Central memory CD8-positive, alpha-beta T cell (primary cell): Measurements from ENCODE around the gene CDAN1.

Experiments used
- ATAC-seq: fragments of 150-1000 bp; cut with Tn5 transposase; replicated peaks from 2 replicates; pipeline ENCODE4 v1.10.0; 2022; ENCODE audit warnings: mild to moderate bottlenecking, moderate FRiP score, moderate number of reproducible peaks; ENCODE audit not compliant: poor library complexity, severe bottlenecking; ENCODE audit errors: extremely low read depth
- DNase-seq, 2 donors: peaks; one replicate each; pipeline ENCODE4 v3.0.0; 2021; ENCODE audit warnings: low spot score in 2 of 2
- H3K27ac Mint-ChIP-seq: one replicate; pipeline ENCODE4 v1.8.0; 2022; ENCODE audit warnings: low read depth, mild to moderate bottlenecking, moderate library complexity, mixed read lengths
- H3K27me3 Mint-ChIP-seq: one replicate; pipeline ENCODE4 v1.8.0; 2022; ENCODE audit warnings: mixed read lengths
- H3K36me3 Mint-ChIP-seq: one replicate; pipeline ENCODE4 v1.8.0; 2022; ENCODE audit warnings: mild to moderate bottlenecking, moderate library complexity, mixed read lengths; ENCODE audit not compliant: insufficient read depth
- H3K4me1 Mint-ChIP-seq: one replicate; pipeline ENCODE4 v1.8.0; 2022; ENCODE audit warnings: mixed read lengths
- H3K4me3 Mint-ChIP-seq: one replicate; pipeline ENCODE4 v1.8.0; 2022; ENCODE audit warnings: mild to moderate bottlenecking, moderate library complexity, mixed read lengths
- H3K9me3 Mint-ChIP-seq: one replicate; pipeline ENCODE4 v1.8.0; 2022; ENCODE audit warnings: mixed read lengths

The CDAN1 gene

GRCh38 chr15:42749266-42749665, 12.3 kb upstream of the CDAN1 start:
- Mint-ChIP-seq H3K4me3 (no peak overlapping the region), H3K27me3 (no peaks in the 10 kb centered on the region), H3K36me3 (peaks cover 19% of the 10 kb centered on the region), H3K4me1 (peaks cover 5% of the 10 kb centered on the region), H3K27ac (no peak overlapping the region), H3K9me3 (peaks cover 6% of the 10 kb centered on the region)
- no peak for DNase-seq
- no peak for ATAC-seq

GRCh38 chr15:42744195-42744594, 7.3 kb upstream of the CDAN1 start:
- Mint-ChIP-seq H3K4me1 (no peaks in the 10 kb centered on the region), H3K9me3 (no peaks in the 10 kb centered on the region), H3K4me3 (no peak overlapping the region), H3K27me3 (no peaks in the 10 kb centered on the region), H3K36me3 (peaks cover 12% of the 10 kb centered on the region), H3K27ac (no peak overlapping the region)
- DNase-seq = no peak
- ATAC-seq = no peak

DNA sequence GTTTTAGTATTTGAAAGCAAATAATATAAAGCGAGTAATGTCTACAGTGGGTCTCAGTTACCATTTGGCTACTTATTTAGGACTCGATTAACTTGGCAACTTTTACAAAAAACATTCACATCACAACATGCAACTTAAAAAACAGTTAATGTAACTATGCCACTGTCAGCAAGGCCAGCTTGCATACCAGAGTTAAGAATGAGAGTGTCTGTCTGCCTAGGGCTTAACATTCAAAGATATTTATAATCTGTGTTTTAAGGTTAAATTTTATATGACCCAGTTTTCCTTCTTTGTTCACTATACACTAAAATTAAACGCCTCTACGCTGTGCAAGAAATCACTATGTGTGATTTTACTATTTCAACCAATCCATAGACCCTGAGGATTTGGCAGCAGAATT, 5.2 kb upstream of the CDAN1 start:
- no peak overlapping the region for H3K27ac Mint-ChIP-seq
- DNase-seq (no peak), ATAC-seq (no peak)
- H3K36me3 Mint-ChIP-seq = peaks cover 11% of the 10 kb centered on the region
- no peaks in the 10 kb centered on the region for H3K9me3 Mint-ChIP-seq
- no peaks in the 10 kb centered on the region for H3K27me3 Mint-ChIP-seq
- no peak overlapping the region for H3K4me3 Mint-ChIP-seq
- no peaks in the 10 kb centered on the region for H3K4me1 Mint-ChIP-seq

DNA sequence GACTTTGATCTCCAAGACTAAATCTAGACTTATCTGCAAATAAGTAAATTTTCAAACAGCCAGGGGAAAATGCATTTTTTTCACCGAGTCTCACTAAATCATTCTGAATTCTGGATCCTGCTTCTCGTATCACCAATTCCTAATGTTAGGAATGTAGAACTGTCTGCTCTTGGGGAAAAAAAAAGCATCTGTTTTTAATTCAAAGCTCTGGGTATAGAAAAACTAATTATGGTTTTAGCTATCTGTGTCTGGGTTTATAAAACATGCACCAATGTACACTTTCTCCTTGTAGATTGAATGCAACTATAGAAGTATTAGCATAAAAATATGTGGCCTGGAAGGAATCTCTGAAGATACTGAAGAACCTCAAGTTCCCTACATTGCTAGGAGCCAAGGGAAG, 4.8 kb upstream of the CDAN1 start:
- Mint-ChIP-seq H3K4me3 (no peak overlapping the region), H3K27me3 (no peaks in the 10 kb centered on the region), H3K27ac (no peak overlapping the region), H3K36me3 (peaks cover 8% of the 10 kb centered on the region), H3K9me3 (no peaks in the 10 kb centered on the region), H3K4me1 (no peaks in the 10 kb centered on the region)
- DNase-seq = no peak
- ATAC-seq = no peak

DNA sequence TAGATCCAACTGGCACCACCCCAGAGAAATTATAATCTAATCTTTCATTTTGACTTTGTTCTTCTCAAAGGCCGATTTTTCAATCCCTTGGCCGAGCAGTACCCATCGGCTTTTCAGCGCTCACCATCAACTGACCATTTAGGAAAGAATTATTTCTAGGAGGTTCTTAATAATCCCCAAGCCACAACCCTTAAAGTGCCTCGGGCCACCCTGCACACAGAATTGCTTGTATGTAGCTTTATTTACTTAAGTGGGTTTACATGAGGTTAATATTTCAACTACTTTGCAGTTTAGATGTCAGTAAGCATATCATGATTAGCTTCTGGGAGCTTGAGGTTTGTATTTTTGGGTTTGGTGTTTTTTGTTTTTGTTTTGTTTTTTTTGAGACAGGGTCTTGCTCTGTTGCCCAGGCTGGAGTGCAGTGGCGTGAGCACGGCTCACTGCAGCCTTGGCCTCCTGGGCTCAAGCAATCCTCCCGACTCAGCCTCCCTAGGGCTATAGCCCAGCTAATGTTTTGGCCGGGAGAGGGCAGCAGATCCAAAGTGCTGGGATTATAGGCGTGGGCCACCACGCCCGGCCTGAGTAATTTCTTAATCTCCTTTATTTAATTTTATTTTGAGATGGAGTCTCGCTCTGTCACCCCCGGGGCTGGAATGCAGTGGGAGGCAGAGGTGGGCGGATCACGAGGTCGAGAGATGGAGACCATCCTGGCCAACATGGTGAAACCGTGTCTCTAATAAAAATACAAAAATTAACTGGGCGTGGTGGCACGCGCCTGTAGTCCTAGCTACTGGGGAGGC, 801 bp upstream of the CDAN1 start:
- H3K36me3 Mint-ChIP-seq = peaks cover 9% of the 10 kb centered on the region
- DNase-seq (no peak), ATAC-seq (no peak)
- H3K4me3 Mint-ChIP-seq = peak overlapping the region; percentile 77
- peak overlapping the region; percentile 87 for H3K27ac Mint-ChIP-seq
- H3K4me1 Mint-ChIP-seq = peaks cover 17% of the 10 kb centered on the region
- H3K27me3 Mint-ChIP-seq = no peaks in the 10 kb centered on the region
- H3K9me3 Mint-ChIP-seq = no peaks in the 10 kb centered on the region

DNA sequence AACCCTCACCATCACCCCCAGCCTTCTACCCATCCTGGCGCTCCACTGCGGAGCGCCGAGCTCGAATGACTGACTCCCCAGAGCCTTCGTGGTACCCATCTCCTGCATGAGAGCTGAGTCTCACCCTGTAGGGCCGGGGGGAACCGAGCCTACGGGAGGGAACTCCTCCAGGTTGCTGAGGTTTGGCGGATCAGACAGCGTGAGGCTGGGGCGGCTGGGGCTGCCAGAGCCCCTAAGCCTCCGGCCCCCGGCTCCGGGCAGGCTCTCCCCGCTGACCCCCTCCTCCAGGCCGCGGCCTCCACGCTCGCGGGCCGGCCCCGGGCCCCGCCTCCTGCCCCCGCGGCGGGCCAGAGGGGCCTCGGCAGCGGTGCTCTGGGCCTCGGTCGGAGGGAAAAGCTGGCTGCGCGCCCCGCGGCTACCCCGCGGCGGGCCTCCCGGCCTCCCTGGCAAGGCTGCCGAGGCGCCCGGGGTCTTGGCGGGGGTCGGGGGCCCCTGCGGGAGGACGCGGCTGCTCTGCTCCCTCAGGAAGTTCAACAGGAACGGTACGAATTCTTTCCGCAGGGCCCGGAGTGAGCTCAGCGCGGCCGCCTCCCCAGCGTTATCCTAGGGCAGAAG, 643 bp downstream of the CDAN1 start:
- H3K4me1 Mint-ChIP-seq = peaks cover 17% of the 10 kb centered on the region
- H3K27me3 Mint-ChIP-seq = no peaks in the 10 kb centered on the region
- no peak for DNase-seq
- H3K27ac Mint-ChIP-seq = peak overlapping the region; percentile 25
- peak overlapping the region; percentile 77 for H3K4me3 Mint-ChIP-seq
- peaks cover 17% of the 10 kb centered on the region for H3K36me3 Mint-ChIP-seq
- ATAC-seq = peak; percentile 5
- H3K9me3 Mint-ChIP-seq = no peaks in the 10 kb centered on the region

- no peak for ATAC-seq
- H3K27ac Mint-ChIP-seq = peak overlapping the region; percentile 25
Measured at GRCh38 chr15:42735382-42736165, 1.4 kb downstream of the CDAN1 start.

DNA sequence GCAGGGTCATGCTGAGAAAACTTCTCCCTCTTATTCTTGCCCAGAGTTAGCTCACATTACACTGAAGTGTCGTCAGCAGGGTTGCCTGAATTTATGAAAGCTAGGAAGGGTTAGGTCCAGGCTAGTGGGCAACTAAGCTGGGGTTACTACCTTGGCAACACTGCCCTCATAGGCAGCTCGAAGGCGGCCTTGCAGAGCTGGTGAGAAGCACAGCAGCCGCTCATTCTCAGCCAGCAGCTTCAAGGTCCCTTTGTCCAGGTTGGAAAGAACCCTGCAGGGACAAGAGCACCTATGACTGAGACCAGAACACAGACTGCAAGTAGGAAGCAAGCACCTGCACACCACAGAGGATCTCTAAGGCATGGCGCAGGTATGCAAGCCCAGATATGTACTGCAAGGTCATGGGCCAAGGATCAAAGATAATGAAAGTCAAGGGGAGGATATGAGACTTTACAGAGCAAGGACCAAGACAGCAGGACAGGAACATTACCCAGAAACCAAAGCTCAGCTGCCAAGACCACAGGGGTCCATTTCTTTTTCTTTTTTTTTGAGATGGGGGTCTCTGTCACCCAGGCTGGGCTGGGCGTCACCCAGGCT, 2.8 kb downstream of the CDAN1 start:
- DNase-seq (no peak), ATAC-seq (no peak)
- Mint-ChIP-seq H3K27ac (no peak overlapping the region), H3K36me3 (peaks cover 21% of the 10 kb centered on the region), H3K4me1 (peaks cover 20% of the 10 kb centered on the region), H3K4me3 (peak overlapping the region; percentile 10), H3K27me3 (no peaks in the 10 kb centered on the region), H3K9me3 (no peaks in the 10 kb centered on the region)

More at GRCh38 chr15:42735382-42736165, 1.4 kb downstream of the CDAN1 start:
- no peaks in the 10 kb centered on the region for H3K9me3 Mint-ChIP-seq
- H3K4me1 Mint-ChIP-seq = peaks cover 17% of the 10 kb centered on the region
- H3K4me3 Mint-ChIP-seq = peak overlapping the region; percentile 77
- H3K36me3 Mint-ChIP-seq = peaks cover 17% of the 10 kb centered on the region
- no peaks in the 10 kb centered on the region for H3K27me3 Mint-ChIP-seq
- no peak for DNase-seq

DNA sequence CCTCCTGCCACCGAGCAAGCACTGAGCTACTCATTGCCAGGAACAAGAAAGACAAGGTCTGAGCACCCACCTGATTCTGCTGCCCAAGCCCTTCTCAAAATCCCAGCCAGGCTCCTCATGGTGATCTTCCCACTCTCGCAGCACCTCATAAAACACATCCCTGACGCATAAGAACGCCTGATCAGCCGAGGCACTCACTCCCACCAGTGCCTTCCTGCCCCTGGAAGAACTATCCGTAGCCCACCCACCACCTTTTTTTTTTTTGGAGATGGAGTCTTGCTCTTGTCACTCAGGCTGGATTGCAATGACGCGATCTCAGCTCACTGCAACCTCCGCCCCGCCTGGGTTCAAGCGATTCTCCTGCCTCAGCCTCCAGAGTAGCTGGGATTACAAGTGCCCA, 3.9 kb downstream of the CDAN1 start:
- peaks cover 20% of the 10 kb centered on the region for H3K4me1 Mint-ChIP-seq
- H3K27ac Mint-ChIP-seq = no peak overlapping the region
- H3K27me3 Mint-ChIP-seq = no peaks in the 10 kb centered on the region
- ATAC-seq (no peak), DNase-seq (no peak)
- H3K36me3 Mint-ChIP-seq = peaks cover 25% of the 10 kb centered on the region
- H3K4me3 Mint-ChIP-seq = no peak overlapping the region
- no peaks in the 10 kb centered on the region for H3K9me3 Mint-ChIP-seq

GRCh38 chr15:42732095-42732827, 4.7 kb downstream of the CDAN1 start:
- no peak for ATAC-seq
- peaks cover 20% of the 10 kb centered on the region for H3K4me1 Mint-ChIP-seq
- DNase-seq = no peak
- H3K27ac Mint-ChIP-seq = peak overlapping the region; percentile 78
- H3K9me3 Mint-ChIP-seq = no peaks in the 10 kb centered on the region
- peaks cover 26% of the 10 kb centered on the region for H3K36me3 Mint-ChIP-seq
- H3K4me3 Mint-ChIP-seq = no peak overlapping the region
- no peaks in the 10 kb centered on the region for H3K27me3 Mint-ChIP-seq

- H3K4me1 Mint-ChIP-seq = peaks cover 20% of the 10 kb centered on the region
- no peaks in the 10 kb centered on the region for H3K9me3 Mint-ChIP-seq
- H3K27ac Mint-ChIP-seq = peak overlapping the region; percentile 78
- H3K27me3 Mint-ChIP-seq = no peaks in the 10 kb centered on the region
- H3K36me3 Mint-ChIP-seq = peaks cover 33% of the 10 kb centered on the region
- H3K4me3 Mint-ChIP-seq = no peak overlapping the region
- ATAC-seq = no peak
- no peak for DNase-seq
Measured at GRCh38 chr15:42731461-42731860, 5.5 kb downstream of the CDAN1 start.

DNA sequence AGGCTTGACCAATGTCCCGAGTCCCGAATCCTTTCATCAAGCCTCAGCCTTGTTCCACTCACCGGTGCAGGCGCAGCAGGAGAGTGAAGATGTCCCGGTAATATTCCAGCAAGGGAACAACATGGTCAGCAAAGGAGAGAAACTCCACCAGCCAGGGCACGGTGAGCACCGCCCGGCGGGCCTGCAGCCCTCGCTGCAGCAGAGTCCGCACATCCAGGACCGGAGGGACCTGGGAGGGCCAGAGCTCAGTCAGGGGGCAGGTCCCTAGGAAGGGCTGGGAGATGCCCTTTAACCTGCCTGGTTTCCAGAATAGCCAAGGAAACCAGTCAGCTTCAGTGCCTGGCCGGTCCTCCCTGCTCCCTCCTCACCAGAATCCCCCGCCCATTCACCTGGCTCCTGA, 6.4 kb downstream of the CDAN1 start:
- H3K27ac Mint-ChIP-seq = no peak overlapping the region
- peaks cover 35% of the 10 kb centered on the region for H3K36me3 Mint-ChIP-seq
- ATAC-seq = no peak
- no peak overlapping the region for H3K4me3 Mint-ChIP-seq
- no peaks in the 10 kb centered on the region for H3K27me3 Mint-ChIP-seq
- H3K4me1 Mint-ChIP-seq = peaks cover 14% of the 10 kb centered on the region
- no peaks in the 10 kb centered on the region for H3K9me3 Mint-ChIP-seq
- no peak for DNase-seq
